Mesothelial cell of epicardium (in vitro differentiated cells): Measurements from ENCODE around the gene PRSS56. TPM values are rescaled to one million over a fixed set of nuclear protein-coding genes. Genes with fewer than 3 reads are reported as not detected.

Experiments
- DNase-seq, 2 experiments: peaks; one replicate each; pipeline ENCODE4 v3.0.0; 2021; ENCODE audit warnings: low spot score in 2 of 2; ENCODE audit not compliant: unreplicated experiment in 2 of 2
- H3K27ac Mint-ChIP-seq: 2 replicates; pipeline ENCODE4 v1.8.0; 2021; ENCODE audit warnings: mixed read lengths
- H3K27me3 Mint-ChIP-seq: 2 replicates; pipeline ENCODE4 v1.8.0; 2021; ENCODE audit warnings: low read depth, mixed read lengths
- H3K36me3 Mint-ChIP-seq: 2 replicates; pipeline ENCODE4 v1.8.0; 2021; ENCODE audit warnings: mixed read lengths
- H3K4me1 Mint-ChIP-seq: 2 replicates; pipeline ENCODE4 v1.8.0; 2021; ENCODE audit warnings: mixed read lengths
- H3K4me3 Mint-ChIP-seq: 2 replicates; pipeline ENCODE4 v1.8.0; 2021; ENCODE audit warnings: mild to moderate bottlenecking, moderate library complexity, mixed read lengths
- H3K9me3 Mint-ChIP-seq: 2 replicates; pipeline ENCODE4 v1.8.0; 2021; ENCODE audit warnings: mixed read lengths
- total RNA-seq: library from RNA; stranded (reverse); gene quantifications from 3 replicates; pipeline ENCODE4 v1.2.1, GENCODE V29; 2021
- TF ChIP-seq, protein P1 (sequence below): fragments of 200-600 bp; sonication (generic); IDR thresholded peaks from one replicate; pipeline ENCODE4 v1.5.0; 2021; ENCODE audit warnings: antibody characterized with exemption; ENCODE audit not compliant: unreplicated experiment

Gene PRSS56
- total RNA-seq, 1 donor from 2014 or later: not detected

GRCh38 chr2:232478571-232479340, 41.4 kb upstream of the PRSS56 start:
- Mint-ChIP-seq H3K9me3 (no peaks in the 10 kb centered on the region), H3K27me3 (peaks cover 72% of the 10 kb centered on the region), H3K36me3 (no peaks in the 10 kb centered on the region), H3K4me3 (no peak overlapping the region), H3K27ac (no peak overlapping the region), H3K4me1 (peaks cover under 1% of the 10 kb centered on the region)
- no peak for DNase-seq
- TF ChIP-seq, protein P1, sequence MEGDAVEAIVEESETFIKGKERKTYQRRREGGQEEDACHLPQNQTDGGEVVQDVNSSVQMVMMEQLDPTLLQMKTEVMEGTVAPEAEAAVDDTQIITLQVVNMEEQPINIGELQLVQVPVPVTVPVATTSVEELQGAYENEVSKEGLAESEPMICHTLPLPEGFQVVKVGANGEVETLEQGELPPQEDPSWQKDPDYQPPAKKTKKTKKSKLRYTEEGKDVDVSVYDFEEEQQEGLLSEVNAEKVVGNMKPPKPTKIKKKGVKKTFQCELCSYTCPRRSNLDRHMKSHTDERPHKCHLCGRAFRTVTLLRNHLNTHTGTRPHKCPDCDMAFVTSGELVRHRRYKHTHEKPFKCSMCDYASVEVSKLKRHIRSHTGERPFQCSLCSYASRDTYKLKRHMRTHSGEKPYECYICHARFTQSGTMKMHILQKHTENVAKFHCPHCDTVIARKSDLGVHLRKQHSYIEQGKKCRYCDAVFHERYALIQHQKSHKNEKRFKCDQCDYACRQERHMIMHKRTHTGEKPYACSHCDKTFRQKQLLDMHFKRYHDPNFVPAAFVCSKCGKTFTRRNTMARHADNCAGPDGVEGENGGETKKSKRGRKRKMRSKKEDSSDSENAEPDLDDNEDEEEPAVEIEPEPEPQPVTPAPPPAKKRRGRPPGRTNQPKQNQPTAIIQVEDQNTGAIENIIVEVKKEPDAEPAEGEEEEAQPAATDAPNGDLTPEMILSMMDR: no peak

- no peak for DNase-seq
- Mint-ChIP-seq H3K27me3 (peaks cover 74% of the 10 kb centered on the region), H3K4me1 (no peaks in the 10 kb centered on the region), H3K4me3 (no peak overlapping the region), H3K27ac (no peak overlapping the region), H3K9me3 (no peaks in the 10 kb centered on the region), H3K36me3 (no peaks in the 10 kb centered on the region)
- TF ChIP-seq, protein P1: no peak
These were observed 40.6 kb upstream of the PRSS56 start for GRCh38 chr2:232479341-232480200.

- H3K36me3 Mint-ChIP-seq: no peaks in the 10 kb centered on the region
- no peak for DNase-seq
- no peak overlapping the region for H3K27ac Mint-ChIP-seq
- H3K4me3 Mint-ChIP-seq: no peak overlapping the region
- H3K27me3 Mint-ChIP-seq: peaks cover 77% of the 10 kb centered on the region
- H3K4me1 Mint-ChIP-seq: peaks cover 4% of the 10 kb centered on the region
- TF ChIP-seq, protein P1: no peak
- no peaks in the 10 kb centered on the region for H3K9me3 Mint-ChIP-seq
These were observed 39.7 kb upstream of the PRSS56 start for GRCh38 chr2:232480201-232481190.

DNA sequence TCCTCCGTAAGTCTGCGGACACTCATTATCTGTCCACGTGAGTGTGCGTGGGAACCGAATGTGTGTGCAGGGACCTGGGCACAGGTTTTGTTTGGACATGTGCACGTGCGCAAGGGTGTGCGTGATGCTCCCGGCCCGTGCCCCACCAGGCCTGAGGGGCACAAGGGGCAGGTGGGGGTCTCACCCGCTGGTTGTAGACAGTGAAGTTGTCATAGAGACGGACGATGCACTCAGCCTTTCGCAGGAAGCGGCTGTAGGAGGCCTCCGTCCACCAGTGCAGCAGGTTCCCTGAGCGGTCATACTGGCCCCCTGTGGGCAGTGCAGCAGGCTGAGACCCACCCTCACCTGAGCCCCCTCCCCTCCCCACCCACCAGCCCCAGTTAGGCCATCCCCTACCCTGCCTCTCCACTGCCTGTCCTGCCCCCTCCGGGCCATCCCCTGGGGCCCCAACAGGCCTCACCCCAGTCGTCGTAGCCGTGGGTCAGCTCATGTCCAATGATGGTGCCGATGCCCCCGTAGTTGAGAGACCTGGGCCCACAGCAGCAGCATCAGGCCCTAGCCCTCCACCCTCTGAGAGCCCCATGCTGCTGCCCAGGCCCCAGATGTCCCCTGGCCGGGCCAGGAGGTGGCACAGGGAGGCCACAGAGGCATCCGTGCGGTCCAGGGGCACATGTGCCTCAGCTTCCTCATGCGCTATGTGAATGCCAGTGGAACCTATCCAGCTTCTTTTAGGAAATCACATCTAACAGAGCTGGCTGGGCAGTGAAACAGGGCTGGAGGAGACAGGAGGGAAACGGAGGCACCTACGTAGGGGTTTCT, 38.7 kb upstream of the PRSS56 start:
- Mint-ChIP-seq H3K4me3 (no peak overlapping the region), H3K27me3 (peaks cover 78% of the 10 kb centered on the region), H3K9me3 (no peaks in the 10 kb centered on the region), H3K36me3 (no peaks in the 10 kb centered on the region), H3K27ac (no peak overlapping the region), H3K4me1 (peaks cover 4% of the 10 kb centered on the region)
- TF ChIP-seq, protein P1: no peak
- DNase-seq: no peak
